HL-60 (cell line): Measurements from ENCODE around the gene EML6.

Experiments used
- DNase-seq, 2 experiments: peaks; one replicate each; pipeline ENCODE4 v3.0.0-alpha.2; 2010 to 2020; ENCODE audit warnings: low read depth in 1 of 2, low spot score in 1 of 2
- H3K27ac ChIP-seq: fragments of 250-450 bp; sonication (Bioruptor Pico); replicated peaks from 2 replicates; pipeline ENCODE4 v1.5.1; 2020; ENCODE audit warnings: mild to moderate bottlenecking, moderate library complexity
- H3K27me3 ChIP-seq: fragments of 250-450 bp; sonication (Bioruptor Pico); 2 replicates; pipeline ENCODE4 v1.5.1; 2021; ENCODE audit warnings: mild to moderate bottlenecking, moderate library complexity; ENCODE audit not compliant: insufficient read depth, poor library complexity, severe bottlenecking
- H3K4me3 ChIP-seq: replicated peaks from 2 replicates; pipeline ENCODE4 v1.5.1; 2011; ENCODE audit warnings: mild to moderate bottlenecking, control low read depth, low read length; ENCODE audit not compliant: insufficient read depth
- CTCF ChIP-seq: IDR thresholded peaks from one replicate; pipeline ENCODE4 v1.5.1; 2011; ENCODE audit warnings: low read length, control low read depth, inconsistent platforms; ENCODE audit not compliant: insufficient read depth
- GABPA ChIP-seq: IDR thresholded peaks from 2 replicates; pipeline ENCODE4 v1.6.1; 2012; ENCODE audit warnings: low read depth
- POLR2AphosphoS5 ChIP-seq: IDR thresholded peaks from 2 replicates; pipeline ENCODE4 v1.6.1; 2012; ENCODE audit warnings: low read depth
- REST ChIP-seq: IDR thresholded peaks from 2 replicates; pipeline ENCODE4 v1.6.1; 2012; ENCODE audit warnings: low read depth; ENCODE audit not compliant: insufficient replicate concordance
- SPI1 ChIP-seq: IDR thresholded peaks from 2 replicates; pipeline ENCODE4 v1.6.1; 2012; ENCODE audit warnings: low read depth, mild to moderate bottlenecking, borderline replicate concordance

EML6 gene

GRCh38 chr2:54830546-54830945 is 107.1 kb downstream of the EML6 start:
- Histone ChIP-seq H3K27me3 (peaks cover 6% of the 10 kb centered on the region), H3K4me3 (no peak overlapping the region), H3K27ac (no peak overlapping the region)
- DNase-seq = no peak
- no peak for TF ChIP-seq POLR2AphosphoS5
- TF ChIP-seq SPI1 = no peak
- TF ChIP-seq REST = no peak
- TF ChIP-seq CTCF = no peak
- no peak for TF ChIP-seq GABPA

GRCh38 chr2:54831480-54831879 is 108.0 kb downstream of the EML6 start:
- H3K27ac ChIP-seq = no peak overlapping the region
- no peak for DNase-seq
- TF ChIP-seq SPI1 (no peak), REST (no peak), GABPA (no peak), CTCF (no peak), POLR2AphosphoS5 (no peak)
- peaks cover 4% of the 10 kb centered on the region for H3K27me3 ChIP-seq
- no peak overlapping the region for H3K4me3 ChIP-seq

GRCh38 chr2:54834721-54835120 is 111.3 kb downstream of the EML6 start:
- no peak for DNase-seq
- Histone ChIP-seq H3K4me3 (no peak overlapping the region), H3K27ac (no peak overlapping the region), H3K27me3 (no peaks in the 10 kb centered on the region)
- TF ChIP-seq GABPA = no peak
- no peak for TF ChIP-seq POLR2AphosphoS5
- TF ChIP-seq SPI1 = no peak
- no peak for TF ChIP-seq CTCF
- TF ChIP-seq REST = no peak
